Erythroblast (primary cell): Measurements from ENCODE around the gene CRYAA.

Experiments
- GATA1 ChIP-seq: IDR thresholded peaks from 2 replicates; pipeline ENCODE4 v1.6.1; 2011; ENCODE audit warnings: low read depth, mild to moderate bottlenecking, control low read depth, low read length, moderate library complexity
- POLR2A ChIP-seq: IDR thresholded peaks from 2 replicates; pipeline ENCODE4 v1.6.1; 2011; ENCODE audit warnings: mild to moderate bottlenecking, low read length

GRCh38 chr21:43207868-43208267 lies 39.1 kb downstream of the CRYAA start:
- no peak for TF ChIP-seq POLR2A
- TF ChIP-seq GATA1 = no peak
